MCF 10A (cell line): ENCODE results near the gene ABCC4. TPM values are rescaled to one million over a fixed set of nuclear protein-coding genes. Genes with fewer than 3 reads are reported as not detected.

Experiments
- BruUV-seq: library from RNA; stranded (reverse); fragments of 400-500 nt; replicated peaks from 2 replicates; lab custom pipeline; 2021; lab: Mats Ljungman, UMichigan
- CTCF ChIA-PET: fragments of 300-600 bp; sonication (Branson Sonifier 250); formaldehyde crosslinking; extraction: SDS; loops from one replicate; lab custom pipeline; 2021; ENCODE audit warnings: antibody characterized with exemption, inconsistent platforms; lab: Yijun Ruan, JAX
- POLR2A ChIA-PET: fragments of 300-600, 350-650 bp; sonication (Branson Sonifier 250); formaldehyde crosslinking; extraction: SDS; loops from one replicate; lab custom pipeline; 2020; ENCODE audit warnings: antibody characterized with exemption, inconsistent platforms; lab: Yijun Ruan, JAX
- DNase-seq: peaks from one replicate; pipeline ENCODE4 v3.0.0-alpha.2; 2018; ENCODE audit not compliant: unreplicated experiment
- H3K27ac Mint-ChIP-seq: one replicate; pipeline ENCODE4 v1.8.0; 2022; ENCODE audit warnings: mild to moderate bottlenecking, low read depth, mixed read lengths; ENCODE audit not compliant: unreplicated experiment
- H3K27me3 Mint-ChIP-seq: one replicate; pipeline ENCODE4 v1.8.0; 2022; ENCODE audit warnings: mixed read lengths; ENCODE audit not compliant: insufficient read depth, unreplicated experiment
- H3K36me3 Mint-ChIP-seq: one replicate; pipeline ENCODE4 v1.8.0; 2022; ENCODE audit warnings: mild to moderate bottlenecking, moderate library complexity, mixed read lengths; ENCODE audit not compliant: insufficient read depth, unreplicated experiment
- H3K4me1 Mint-ChIP-seq: one replicate; pipeline ENCODE4 v1.8.0; 2022; ENCODE audit warnings: mixed read lengths; ENCODE audit not compliant: insufficient read depth, unreplicated experiment
- H3K4me3 Mint-ChIP-seq: one replicate; pipeline ENCODE4 v1.8.0; 2022; ENCODE audit warnings: mild to moderate bottlenecking, moderate library complexity, mixed read lengths; ENCODE audit not compliant: unreplicated experiment
- H3K9me3 Mint-ChIP-seq: one replicate; pipeline ENCODE4 v1.8.0; 2022; ENCODE audit warnings: mixed read lengths; ENCODE audit not compliant: unreplicated experiment
- CTCF ChIP-seq: fragments of 200-600 bp; IDR thresholded peaks from one replicate; pipeline ENCODE4 v1.8.0; 2022; ENCODE audit warnings: antibody characterized with exemption, mild to moderate bottlenecking; ENCODE audit not compliant: unreplicated experiment
- intact Hi-C: fragments of 100-400 bp; cut with micrococcal nuclease; formaldehyde crosslinking; loops from 2 replicates; pipeline ENCODE4 v1.14.1; 2022
- total RNA-seq: library from RNA; stranded (reverse); gene quantifications from 2 replicates; pipeline ENCODE4 v1.2.3, GENCODE V29; 2022

ABCC4 gene
- total RNA-seq, 1 experiment from 2014 or later: 13.9 TPM

DNA sequence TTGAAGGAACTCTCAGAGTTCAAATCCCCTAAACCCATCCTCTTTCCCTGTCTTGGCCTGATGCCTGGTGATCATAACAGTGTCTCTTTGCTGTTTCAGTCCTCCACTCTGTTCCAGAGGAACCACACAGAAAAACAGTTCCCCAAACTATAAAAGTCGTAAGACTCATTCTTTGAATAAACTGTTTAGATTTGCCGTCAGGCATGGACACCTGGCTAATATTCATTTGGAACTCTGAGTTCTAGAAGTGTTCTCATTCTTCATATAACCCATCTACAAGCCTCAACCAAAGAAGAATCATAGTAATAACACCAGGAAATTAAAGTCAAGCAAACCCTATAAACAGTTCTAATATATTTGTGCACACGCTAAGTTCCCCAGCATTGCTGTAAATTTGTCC is 37.7 kb upstream of the ABCC4 start:
- TF ChIP-seq CTCF: no peak
- BruUV-seq: no TSS peak
- H3K27me3 Mint-ChIP-seq: no peaks in the 10 kb centered on the region
- H3K9me3 Mint-ChIP-seq: no peaks in the 10 kb centered on the region
- no peaks in the 10 kb centered on the region for H3K36me3 Mint-ChIP-seq
- no peak for DNase-seq
- POLR2A ChIA-PET: no interaction called here
- intact Hi-C loops: no loop called here
- H3K27ac Mint-ChIP-seq: no peak overlapping the region
- H3K4me3 Mint-ChIP-seq: no peak overlapping the region
- peaks cover 6% of the 10 kb centered on the region for H3K4me1 Mint-ChIP-seq
- CTCF ChIA-PET: no interaction called here

DNA sequence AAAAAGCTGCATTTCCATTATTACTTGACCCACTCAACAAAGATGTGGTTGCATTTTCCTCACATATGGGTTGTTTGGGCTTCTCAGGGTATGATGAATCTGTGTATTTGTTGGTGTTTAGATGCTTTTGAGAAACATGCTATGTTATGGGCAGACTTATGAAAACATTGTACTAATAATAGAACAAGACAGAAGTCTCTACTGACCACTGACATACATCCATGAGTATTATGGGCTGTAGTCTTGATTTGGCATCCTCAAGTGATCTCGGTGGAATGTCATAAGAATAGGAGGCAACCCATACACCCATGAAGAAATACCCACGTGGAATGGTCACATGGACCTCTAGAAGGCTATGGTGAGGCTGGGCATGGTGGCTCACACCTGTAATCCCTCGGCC is 36.3 kb upstream of the ABCC4 start:
- Mint-ChIP-seq H3K4me3 (no peak overlapping the region), H3K4me1 (peaks cover 6% of the 10 kb centered on the region), H3K27ac (no peak overlapping the region), H3K9me3 (no peaks in the 10 kb centered on the region), H3K27me3 (no peaks in the 10 kb centered on the region), H3K36me3 (no peaks in the 10 kb centered on the region)
- POLR2A ChIA-PET: no interaction called here
- BruUV-seq: no TSS peak
- intact Hi-C loops: no loop called here
- no peak for TF ChIP-seq CTCF
- DNase-seq: no peak
- CTCF ChIA-PET: interaction anchor here (0.7 to 0.8 kb wide), 2 partner anchors 67 to 510 kb away, joined by 3 to 5 read pairs; no protein-coding TSS in a partner anchor

- ChIA-PET POLR2A (no interaction called here), CTCF (interaction anchor here (0.5 to 1.0 kb wide), 3 partner anchors 70 to 1582 kb away, joined by 4 to 5 read pairs (median 4); no protein-coding TSS in a partner anchor)
- peak; percentile 54 for DNase-seq
- TF ChIP-seq CTCF: no peak
- Mint-ChIP-seq H3K27ac (no peak overlapping the region), H3K4me1 (no peaks in the 10 kb centered on the region), H3K36me3 (no peaks in the 10 kb centered on the region), H3K9me3 (no peaks in the 10 kb centered on the region), H3K27me3 (no peaks in the 10 kb centered on the region), H3K4me3 (no peak overlapping the region)
- BruUV-seq: no TSS peak
- intact Hi-C loops: no loop called here
These were observed 34.4 kb upstream of the ABCC4 start for GRCh38 chr13:95335667-95336066.

- ChIA-PET POLR2A (interaction anchor here (0.6 kb wide), 1 partner anchor 13 kb away, joined by 3 read pairs; no protein-coding TSS in a partner anchor), CTCF (interaction anchor here (0.6 to 1.0 kb wide), 2 partner anchors 12 to 27 kb away, joined by 3 read pairs; partner anchors contain the start of gene ABCC4)
- Mint-ChIP-seq H3K9me3 (no peaks in the 10 kb centered on the region), H3K4me3 (no peak overlapping the region), H3K27ac (no peak overlapping the region), H3K27me3 (no peaks in the 10 kb centered on the region), H3K4me1 (no peaks in the 10 kb centered on the region), H3K36me3 (no peaks in the 10 kb centered on the region)
- no peak for TF ChIP-seq CTCF
- no TSS peak for BruUV-seq
- no peak for DNase-seq
- intact Hi-C loops: no loop called here
These were observed 27.1 kb upstream of the ABCC4 start for GRCh38 chr13:95328386-95328785.
